ENCODE measurements around the gene AKR1E2. TPM values are rescaled to one million over a fixed set of nuclear protein-coding genes. Genes with fewer than 3 reads are reported as not detected.

AKR1E2 gene
- total RNA-seq, 1 donor from 2014 or later = 3.9 TPM

DNA sequence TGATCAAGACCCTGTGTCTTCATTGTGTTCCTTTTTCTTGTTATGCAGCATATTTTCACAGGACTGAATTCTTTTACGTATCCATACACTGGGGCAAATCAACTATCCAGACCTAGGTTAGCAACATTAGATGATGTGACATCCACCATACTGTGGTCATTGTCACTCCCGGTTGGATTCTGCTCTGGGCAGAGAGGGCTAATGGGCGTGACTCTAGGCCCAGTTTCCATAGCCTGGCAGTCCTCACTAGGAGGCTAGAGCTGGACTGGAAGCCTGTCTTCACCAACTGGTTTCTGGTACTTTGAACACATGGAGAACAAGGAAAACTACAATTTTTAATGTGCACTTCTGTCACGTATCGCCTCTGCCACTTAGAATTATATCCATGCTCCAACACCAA is 25.2 kb downstream of the AKR1E2 start:
- TF ChIP-seq, protein P1, sequence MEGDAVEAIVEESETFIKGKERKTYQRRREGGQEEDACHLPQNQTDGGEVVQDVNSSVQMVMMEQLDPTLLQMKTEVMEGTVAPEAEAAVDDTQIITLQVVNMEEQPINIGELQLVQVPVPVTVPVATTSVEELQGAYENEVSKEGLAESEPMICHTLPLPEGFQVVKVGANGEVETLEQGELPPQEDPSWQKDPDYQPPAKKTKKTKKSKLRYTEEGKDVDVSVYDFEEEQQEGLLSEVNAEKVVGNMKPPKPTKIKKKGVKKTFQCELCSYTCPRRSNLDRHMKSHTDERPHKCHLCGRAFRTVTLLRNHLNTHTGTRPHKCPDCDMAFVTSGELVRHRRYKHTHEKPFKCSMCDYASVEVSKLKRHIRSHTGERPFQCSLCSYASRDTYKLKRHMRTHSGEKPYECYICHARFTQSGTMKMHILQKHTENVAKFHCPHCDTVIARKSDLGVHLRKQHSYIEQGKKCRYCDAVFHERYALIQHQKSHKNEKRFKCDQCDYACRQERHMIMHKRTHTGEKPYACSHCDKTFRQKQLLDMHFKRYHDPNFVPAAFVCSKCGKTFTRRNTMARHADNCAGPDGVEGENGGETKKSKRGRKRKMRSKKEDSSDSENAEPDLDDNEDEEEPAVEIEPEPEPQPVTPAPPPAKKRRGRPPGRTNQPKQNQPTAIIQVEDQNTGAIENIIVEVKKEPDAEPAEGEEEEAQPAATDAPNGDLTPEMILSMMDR (conservative IDR thresholded peaks at IDR 0.05) = no peak
- peaks cover 3% of the 10 kb centered on the region for H3K9me3 Mint-ChIP-seq
- no peak overlapping the region for H3K27ac Mint-ChIP-seq (ENCODE audit: unreplicated experiment)
- no peak for DNase-seq (ENCODE audit: low read depth, low spot score)
- no peak overlapping the region for H3K4me3 Mint-ChIP-seq
- H3K27me3 Mint-ChIP-seq (ENCODE audit: low read depth) = peaks cover 2% of the 10 kb centered on the region
- peaks cover 15% of the 10 kb centered on the region for H3K4me1 Mint-ChIP-seq
- H3K36me3 Mint-ChIP-seq (ENCODE audit: low read depth) = peaks cover 3% of the 10 kb centered on the region

DNA sequence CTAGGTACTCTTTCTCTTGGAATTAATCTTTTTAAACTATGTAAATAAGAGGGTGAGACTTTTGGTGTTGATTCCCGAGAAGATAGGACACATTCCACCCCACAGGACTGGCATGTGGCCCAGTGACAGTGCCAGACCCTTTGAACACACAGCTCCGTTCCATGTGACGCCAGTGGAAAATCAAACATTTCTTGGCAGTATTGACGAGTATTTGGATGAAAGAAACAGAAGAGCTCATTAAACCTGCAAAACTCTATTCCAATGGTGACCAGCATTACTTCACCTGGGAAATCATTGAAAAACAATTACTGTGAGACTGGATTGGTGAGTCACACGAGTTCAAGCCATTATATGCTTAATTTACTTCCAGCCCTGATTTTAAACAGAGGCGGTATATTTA is 25.8 kb downstream of the AKR1E2 start:
- no peak overlapping the region for H3K27ac Mint-ChIP-seq (ENCODE audit: unreplicated experiment)
- TF ChIP-seq, protein P1 (conservative IDR thresholded peaks at IDR 0.05) = no peak
- H3K27me3 Mint-ChIP-seq (ENCODE audit: low read depth) = peaks cover 4% of the 10 kb centered on the region
- no peak overlapping the region for H3K4me3 Mint-ChIP-seq
- DNase-seq (ENCODE audit: low read depth, low spot score) = no peak
- H3K4me1 Mint-ChIP-seq = peaks cover 15% of the 10 kb centered on the region
- peaks cover 3% of the 10 kb centered on the region for H3K36me3 Mint-ChIP-seq (ENCODE audit: low read depth)
- H3K9me3 Mint-ChIP-seq = peaks cover 4% of the 10 kb centered on the region

DNA sequence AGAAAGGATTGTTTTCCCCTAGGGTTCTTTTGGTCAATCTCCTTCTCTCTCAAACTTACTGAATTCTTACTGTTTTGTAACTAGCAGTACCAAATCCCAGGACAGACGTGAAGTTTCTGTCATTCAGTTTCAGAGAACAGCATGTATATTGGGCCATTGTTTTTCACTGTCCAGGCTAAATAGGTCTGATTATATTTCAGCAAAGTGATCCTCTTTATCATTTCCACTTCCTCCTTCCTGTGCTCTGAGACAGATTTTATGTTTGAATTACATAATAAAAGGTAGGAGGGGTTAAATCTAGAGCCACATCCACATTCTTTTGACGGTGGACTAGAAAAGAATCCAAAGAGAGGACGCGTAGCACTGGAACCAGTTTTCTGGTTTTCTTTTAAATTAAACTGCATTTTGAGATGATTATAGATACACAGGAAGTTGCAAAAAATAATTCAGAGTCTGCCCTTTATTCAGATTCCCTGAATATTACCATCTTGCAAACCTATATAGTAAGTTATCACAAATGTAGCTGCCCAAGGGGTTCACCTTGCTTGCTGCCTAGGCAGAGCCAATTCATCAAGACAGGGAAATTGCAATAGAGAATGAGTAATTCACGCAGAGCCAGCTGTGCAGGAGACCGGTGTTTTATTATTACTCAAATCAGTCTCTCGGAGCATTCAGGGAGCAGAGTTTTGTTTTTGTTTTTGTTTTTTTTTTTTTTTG is 40.1 kb downstream of the AKR1E2 start:
- TF ChIP-seq, protein P1 (conservative IDR thresholded peaks at IDR 0.05) = no peak
- H3K27ac Mint-ChIP-seq (ENCODE audit: unreplicated experiment) = no peak overlapping the region
- H3K4me3 Mint-ChIP-seq = no peak overlapping the region
- H3K9me3 Mint-ChIP-seq = peaks cover 5% of the 10 kb centered on the region
- H3K27me3 Mint-ChIP-seq (ENCODE audit: low read depth) = peaks cover 6% of the 10 kb centered on the region
- H3K4me1 Mint-ChIP-seq = no peaks in the 10 kb centered on the region
- DNase-seq (ENCODE audit: low read depth, low spot score) = no peak
- no peaks in the 10 kb centered on the region for H3K36me3 Mint-ChIP-seq (ENCODE audit: low read depth)

GRCh38 chr10:4867109-4867519 is 41.1 kb downstream of the AKR1E2 start:
- DNase-seq (ENCODE audit: low read depth, low spot score) = no peak
- Mint-ChIP-seq H3K4me1 (no peaks in the 10 kb centered on the region), H3K9me3 (peaks cover 5% of the 10 kb centered on the region), H3K36me3 (ENCODE audit: low read depth) (no peaks in the 10 kb centered on the region), H3K27me3 (ENCODE audit: low read depth) (peaks cover 6% of the 10 kb centered on the region), H3K27ac (ENCODE audit: unreplicated experiment) (no peak overlapping the region), H3K4me3 (no peak overlapping the region)
- TF ChIP-seq, protein P1 (conservative IDR thresholded peaks at IDR 0.05) = no peak

DNA sequence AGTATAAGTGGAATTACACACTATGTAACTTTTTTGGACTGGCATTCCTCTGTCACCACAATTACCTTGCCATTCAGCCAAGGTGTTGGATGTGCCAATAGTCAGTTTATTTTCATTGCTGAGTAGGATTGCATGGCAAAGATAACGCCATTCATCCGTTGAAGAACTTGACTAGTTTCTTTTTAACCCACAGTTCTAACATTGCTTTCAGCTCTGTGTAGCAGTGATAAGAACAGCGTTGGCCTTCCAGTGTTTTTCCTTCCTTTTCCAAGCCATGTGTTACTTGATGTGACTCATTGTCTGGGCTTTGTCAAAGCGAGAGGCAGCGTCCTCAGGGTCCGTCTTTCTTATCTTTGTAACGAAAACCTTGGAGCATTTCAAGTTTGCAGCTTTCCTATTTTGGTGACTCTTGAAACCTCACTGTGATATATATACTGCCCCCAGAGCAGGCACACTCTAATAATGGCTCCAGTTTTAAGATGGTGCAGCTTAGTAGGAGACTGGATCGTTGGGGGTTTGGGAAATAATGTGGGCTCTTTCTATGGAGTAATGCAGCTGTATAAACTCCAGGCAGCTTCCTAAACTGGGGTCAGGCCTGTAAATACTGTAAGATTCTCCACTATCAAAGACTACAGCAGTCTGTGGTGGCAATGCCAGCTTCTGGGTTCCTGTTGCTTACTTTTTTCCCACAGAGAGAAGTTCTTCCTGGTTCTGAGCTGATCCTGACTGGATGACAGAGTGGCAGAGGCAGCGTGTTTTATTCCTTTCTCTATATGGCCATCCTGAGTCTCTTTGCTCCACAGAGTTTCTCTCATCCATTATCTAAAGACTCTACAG is 41.7 kb downstream of the AKR1E2 start:
- Mint-ChIP-seq H3K4me3 (no peak overlapping the region), H3K27ac (ENCODE audit: unreplicated experiment) (no peak overlapping the region), H3K4me1 (no peaks in the 10 kb centered on the region), H3K27me3 (ENCODE audit: low read depth) (peaks cover 6% of the 10 kb centered on the region), H3K36me3 (ENCODE audit: low read depth) (no peaks in the 10 kb centered on the region), H3K9me3 (peaks cover 2% of the 10 kb centered on the region)
- TF ChIP-seq, protein P1 (conservative IDR thresholded peaks at IDR 0.05) = no peak
- no peak for DNase-seq (ENCODE audit: low read depth, low spot score)

Data from neural crest cell (in vitro differentiated cells).